ENCODE measurements around the gene CMTM8.

The CMTM8 gene

DNA sequence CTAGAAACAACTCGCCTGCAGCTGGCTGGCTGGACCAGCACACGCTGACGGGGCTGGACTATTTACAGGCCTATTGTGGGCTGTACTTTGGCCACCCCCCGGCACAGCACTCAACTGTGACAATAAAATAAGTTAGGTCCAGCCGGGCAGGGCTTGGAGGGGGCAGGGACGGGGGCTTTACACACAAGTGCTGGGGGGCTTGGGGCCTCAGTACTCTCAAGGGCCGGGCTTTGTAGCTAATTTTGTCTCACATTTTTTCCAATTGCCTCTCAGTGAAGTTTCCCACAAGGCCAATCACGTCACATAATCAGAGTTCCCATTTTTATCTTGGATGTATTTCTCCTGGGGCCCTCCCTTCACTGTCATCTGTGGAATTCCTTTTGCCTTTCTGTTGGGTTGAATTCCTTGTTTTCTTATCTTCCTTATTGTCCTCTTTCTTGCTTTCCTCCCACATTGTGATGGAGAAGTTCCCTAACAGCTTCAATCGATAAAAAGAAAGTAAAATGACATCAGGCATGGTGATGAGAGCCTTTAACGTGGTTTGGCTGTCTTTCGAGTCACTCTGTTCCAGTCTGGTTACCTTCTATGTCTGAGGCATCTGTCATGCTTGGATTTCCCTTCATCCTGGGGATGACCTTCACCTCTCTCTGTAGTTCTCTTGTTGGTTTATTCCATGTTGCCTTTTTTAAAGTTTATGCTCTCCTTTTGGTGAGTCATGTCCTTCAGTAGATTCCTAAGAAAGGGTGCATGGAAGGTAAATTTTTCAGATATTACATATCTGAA is 109.1 kb downstream of the CMTM8 start:
- no peak for DNase-seq

DNA sequence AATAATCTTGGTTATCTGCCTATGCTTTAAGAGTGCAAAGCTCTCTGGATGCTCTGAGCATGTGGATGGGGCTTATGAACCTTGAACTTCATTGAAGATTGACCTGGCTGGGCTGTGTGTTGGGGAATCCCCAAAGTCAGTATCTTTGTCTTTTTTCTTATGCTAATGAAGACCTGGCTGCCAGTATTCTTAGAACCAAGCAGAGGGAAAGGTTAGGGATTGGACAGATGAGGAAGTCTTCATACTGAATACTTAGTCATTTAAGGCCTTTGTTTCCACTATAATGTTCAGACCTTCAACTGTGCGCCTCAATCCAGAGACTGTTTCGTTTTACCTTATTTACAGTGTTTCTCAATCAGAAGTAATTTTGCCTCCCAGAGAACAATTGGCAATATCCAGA is 110.7 kb downstream of the CMTM8 start:
- no peak for DNase-seq

DNA sequence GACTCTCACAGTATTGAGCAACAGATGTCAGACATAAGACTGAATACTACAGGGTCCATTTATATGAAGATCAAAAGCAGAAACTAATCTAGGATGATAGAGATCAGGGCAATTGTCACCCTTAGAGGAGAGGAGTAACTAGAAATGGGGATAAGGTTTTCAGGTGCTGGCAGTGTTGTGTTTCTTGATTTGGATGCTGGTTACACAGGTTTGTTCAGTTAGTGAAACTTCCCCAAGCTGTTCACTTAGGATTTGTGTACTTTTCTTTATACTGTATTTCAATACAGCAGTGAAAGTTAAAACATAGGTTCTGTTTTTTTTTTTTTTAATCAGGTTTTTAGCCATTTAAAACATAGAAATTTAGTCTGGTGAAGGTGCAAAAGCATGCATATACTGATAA is 114.1 kb downstream of the CMTM8 start:
- DNase-seq: no peak

DNA sequence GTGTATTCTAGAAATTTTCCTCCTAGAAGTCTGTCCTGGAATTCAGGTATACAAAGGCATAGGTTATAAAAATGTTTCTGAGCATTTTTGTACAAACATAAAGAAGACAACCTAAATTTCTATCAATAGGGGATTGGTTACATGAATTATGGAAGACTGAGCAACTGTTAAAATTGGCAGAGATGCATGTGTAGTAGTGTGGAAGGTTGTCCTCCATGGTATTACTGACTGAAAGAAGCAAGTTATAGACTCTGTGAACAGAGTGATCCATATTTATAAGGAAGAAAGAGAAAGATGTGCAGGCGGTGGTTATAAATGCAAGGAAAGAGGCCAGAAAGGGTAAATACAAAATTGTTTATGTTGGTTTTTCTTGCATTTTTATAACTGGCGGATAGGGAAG is 114.9 kb downstream of the CMTM8 start:
- DNase-seq: no peak

DNA sequence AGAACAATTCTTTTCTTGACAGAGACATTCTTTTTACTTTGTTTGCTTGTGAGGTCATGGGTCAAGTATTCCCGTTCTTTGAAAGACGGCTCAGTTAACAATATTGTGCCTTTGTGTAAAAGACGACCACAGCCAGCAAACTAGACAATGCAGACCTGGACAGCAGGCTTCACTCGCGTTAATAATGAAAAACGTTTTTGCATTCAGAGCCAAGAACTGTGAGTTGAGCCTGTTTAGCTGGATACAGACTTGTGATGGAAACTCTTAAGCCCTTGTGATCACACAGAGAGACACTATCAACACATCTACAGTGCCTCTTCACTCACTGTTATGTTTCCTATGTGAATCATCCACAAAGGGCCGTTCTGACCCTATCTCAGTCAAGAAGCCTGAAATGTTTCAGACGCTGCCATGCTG is 115.9 kb downstream of the CMTM8 start:
- DNase-seq: no peak

DNA sequence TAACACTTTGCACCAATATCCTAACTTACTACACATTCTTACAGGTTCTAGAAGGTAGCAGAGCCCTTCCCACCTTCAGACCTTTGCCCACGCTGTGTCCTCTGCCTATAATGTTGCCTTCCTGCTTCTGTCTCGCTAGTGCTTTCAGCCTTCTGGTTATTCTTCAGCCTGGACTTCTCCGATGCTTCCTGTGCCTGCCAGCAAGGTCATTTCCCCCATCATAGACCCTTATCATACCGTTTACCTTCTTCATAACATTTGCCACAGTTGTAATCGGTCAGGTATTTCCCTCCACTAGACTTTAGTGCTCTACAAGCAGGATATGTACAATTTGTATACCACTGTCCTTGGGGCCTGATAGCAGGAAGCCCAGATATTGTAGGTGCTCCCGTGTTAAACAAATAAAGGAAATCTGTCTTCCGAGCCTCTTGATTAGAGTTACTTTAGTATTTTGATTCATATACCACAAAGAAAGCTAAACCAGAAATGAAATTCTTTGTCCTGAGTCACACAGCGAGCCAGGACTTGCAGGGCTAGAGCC is 117.3 kb downstream of the CMTM8 start:
- DNase-seq: no peak

DNA sequence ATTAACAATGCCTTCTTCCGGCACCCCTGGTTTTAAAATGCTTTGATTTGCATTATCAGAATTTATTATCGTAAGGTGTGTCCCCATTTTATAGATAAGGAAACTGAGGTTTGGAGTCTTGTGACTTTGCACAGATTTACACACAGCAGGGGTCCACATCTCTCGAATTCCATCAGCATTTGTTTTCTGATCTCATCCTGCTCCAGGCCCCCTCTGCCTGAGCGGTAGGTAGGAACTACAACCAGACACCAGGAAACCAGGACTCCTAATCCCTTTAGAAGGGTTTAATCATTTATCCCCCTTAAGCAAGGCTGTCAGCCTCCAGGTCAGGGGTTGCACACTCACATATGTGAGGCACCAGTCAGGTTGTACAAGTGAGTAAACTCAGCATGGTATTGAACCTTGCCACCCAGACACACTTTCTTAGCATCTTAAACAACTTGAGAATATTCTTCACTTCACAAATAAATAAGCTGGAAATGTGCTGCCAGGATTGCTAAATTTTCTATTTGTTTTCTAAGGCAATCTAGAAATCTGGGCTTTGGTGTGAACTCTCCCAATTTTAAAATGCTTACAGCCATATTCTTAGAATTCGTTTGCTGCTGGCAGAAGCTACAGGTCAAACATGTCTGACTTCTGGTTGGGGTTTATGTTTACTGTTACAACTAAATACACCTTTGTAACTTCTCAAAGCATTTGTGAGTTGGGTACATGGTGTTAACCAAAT is 121.4 kb downstream of the CMTM8 start:
- no peak for DNase-seq

DNA sequence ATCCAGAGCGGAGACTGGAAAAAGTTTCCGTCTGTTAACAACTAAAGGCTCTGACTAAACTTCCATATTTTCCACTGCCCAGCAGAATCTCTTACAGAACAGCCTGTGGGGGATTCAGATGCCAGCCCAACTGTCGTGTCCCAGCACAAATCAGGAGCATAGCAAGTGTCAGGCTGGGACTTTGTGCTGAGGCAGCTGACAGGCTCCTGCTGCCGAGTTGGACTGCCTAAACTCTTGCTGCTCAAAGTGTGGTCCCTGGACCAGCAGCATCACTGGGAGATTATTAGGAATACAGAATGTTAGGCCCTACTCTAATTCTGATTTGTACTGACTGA is 122.0 kb downstream of the CMTM8 start:
- DNase-seq: no peak

DNA sequence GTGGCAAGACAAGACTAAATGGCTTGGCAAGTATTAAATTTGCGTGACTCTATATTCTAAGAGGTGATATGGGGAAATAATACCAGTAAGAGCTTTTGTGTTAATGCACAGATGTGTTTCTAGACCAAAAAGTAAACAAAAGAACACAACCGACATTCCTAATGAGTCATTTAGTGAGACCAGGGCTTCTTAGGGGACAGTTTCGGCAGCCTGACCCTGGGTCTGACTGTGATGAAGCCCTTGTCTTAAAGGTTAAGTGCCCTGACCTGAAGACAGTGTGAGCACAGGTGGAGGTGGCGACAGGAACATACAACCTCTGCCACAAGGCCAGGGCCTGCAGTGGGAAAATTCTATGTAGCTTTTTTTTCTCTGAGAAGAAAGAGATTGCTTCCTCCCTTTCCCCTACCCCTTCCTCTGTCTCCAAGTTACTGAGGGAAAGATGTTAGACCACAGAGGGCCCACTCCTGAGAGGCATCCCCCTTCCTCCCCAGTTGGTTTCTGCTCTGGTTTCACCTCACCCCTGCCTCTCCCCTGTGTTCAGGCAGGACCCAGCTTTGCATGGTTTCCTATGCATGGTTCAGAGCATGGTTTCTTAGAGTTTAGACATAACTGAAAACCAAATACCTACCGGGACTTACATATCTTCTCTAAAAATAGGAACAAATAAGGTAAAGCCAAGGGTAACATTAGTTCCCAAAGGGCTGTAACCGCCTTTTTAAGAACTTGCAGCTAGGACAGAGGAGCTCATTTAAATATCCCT is 128.3 kb downstream of the CMTM8 start:
- no peak for DNase-seq

DNA sequence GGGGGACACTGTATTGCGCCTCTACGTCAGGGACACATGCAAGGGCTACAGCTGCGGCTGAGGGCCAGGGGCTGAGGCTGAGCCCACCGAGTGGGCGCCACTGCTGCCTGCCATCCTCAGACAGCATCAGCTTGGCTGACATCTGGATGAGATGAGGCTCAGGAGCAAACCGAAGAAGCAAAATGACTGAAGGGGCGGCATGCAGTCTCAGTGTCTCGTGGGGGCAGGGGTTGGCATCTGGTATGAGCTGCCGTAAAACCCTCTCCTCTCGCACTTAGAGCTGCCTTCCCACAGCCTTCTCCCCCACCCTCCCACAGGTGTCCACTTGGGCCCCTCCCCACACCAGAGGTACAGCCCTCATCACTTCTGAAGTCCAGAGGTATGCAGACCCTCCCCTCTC is 129.0 kb downstream of the CMTM8 start:
- DNase-seq: no peak

DNA sequence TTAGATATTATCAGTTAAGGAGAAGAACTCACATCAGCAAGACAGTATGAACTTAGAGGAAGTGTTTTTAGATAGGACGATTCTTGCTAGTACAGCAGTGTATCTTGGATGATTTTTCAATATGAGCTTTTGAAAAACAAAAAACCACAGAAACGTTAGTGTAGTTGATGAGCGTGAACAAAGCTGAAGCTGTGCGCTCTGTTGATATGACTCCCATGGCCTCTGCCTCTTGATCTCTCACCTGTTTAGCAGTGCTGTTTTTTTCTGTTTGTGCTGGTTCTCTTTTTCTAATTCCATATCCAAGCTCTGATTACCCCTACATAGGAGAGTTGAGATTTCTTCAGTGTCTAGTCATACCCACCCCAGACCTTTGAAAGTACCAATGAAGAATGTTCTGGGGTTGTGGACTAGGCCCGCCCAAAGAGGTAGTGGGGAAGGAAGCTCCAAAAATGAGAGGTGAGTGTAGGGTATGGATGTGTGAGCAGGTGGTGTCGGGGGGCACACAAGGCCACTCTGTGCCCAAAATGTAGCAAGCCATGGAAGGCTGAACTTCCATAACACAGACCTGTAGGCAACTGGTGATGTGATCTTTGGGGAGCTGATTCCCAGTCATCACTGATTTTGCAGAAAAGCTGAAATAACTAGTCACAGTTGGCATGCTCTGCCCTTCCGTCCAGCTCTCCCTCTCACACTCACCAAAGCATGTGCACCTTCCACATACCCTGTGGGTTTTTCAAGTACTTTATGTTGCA is 133.2 kb downstream of the CMTM8 start:
- peak; percentile 55 for DNase-seq

DNA sequence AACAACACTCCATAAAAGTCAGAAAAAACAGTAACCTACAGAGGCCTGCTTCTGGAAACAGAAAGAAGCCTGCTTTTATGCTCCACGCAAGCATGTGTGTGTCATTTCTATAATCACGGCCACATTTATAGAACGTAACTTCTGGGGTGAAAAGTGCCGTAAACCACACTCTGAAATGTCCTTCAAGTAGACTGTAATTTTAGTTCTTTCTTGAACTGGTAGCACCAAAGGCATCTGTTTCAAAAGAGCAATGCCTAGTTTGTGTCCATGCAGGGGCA is 133.7 kb downstream of the CMTM8 start:
- peak; percentile 23 for DNase-seq

DNA sequence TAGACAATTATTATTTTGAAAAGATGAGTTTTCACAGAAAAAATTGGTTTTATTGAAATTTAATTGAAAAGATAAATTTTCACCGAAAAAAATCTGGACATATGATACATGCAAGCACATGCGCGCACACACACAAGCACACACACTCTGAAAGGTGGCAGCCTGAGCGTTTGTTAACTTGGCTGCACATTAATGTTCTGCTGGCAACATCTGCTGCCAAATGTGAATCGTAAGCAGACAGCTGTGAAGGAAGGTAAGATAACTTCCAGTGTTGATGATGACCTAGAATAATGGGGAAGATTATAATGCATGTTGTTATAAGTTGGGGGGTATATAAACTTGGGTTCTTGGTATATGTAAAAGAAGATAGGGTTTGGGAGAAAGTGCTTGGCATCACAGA is 134.8 kb downstream of the CMTM8 start:
- no peak for DNase-seq

DNA sequence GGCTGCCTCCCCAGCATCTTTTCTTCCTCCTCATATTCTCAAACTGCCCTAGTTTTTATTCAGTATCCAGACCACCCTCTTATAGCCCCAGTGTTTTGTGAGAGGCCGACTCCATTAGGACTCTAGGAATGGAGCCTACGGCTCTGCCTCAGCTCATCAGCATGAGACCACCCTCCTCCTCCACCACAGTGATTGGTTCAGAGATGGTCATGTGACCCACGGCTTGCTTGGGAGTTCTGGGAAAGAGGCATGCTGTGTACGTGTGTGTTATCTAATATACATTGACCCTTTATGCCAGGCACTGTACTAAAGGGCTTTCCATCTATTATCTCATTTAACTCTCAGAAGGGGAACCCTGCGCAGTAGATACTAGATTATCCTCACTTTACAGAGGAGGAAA is 135.4 kb downstream of the CMTM8 start:
- no peak for DNase-seq

DNA sequence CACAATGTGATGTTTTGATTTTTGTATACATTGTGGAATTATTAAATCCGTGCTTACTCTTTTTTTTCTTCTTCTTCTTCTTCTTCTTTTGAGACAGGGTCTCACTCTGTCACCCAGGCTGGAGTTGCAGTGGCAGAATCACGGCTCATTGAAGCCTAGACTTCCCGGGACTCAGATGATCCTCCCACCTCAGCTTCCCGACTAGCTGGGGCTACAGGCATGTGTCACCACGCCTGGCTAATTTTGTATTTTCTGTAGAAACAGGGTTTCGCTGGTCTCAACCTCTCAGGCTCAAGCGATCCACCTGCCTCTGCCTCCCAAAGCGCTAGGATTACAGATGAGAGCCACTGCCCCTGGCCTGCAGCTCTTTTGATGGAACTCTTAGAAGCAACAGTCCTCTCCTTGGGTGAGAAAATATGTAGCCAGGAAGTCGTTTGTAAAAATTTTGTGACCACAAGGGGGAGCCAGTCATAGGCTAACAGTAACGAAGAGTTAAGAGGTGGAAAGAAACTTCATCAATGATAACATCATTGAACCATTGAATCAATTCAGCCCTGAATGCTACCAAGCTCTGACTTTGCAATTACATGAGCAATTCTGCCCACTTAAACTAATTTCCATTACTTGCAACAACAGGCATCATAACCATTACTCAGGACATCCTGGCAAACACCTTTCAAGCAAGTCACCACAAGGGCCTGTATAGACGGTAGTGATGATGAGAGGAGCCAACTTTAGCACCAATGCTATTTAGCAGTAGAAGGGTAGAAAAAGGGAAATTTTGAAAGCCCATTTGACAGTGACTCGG is 136.5 kb downstream of the CMTM8 start:
- peak; percentile 81 for DNase-seq

DNA sequence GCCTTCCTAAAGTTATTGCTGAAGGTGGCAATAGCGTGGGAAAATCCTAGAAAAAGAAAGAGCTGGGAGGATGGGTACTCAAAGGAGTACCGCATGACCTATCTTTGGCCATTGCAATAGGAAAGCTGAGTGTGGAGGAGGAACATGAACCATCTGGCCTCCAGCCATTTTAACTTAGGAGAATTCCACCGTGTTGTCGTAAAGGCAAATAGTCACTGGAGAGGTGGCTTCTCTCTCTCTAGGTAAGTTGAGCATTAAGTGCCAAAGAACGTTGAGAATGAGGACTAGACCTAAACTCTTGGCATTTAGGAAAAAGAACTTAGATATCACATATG is 137.1 kb downstream of the CMTM8 start:
- no peak for DNase-seq

DNA sequence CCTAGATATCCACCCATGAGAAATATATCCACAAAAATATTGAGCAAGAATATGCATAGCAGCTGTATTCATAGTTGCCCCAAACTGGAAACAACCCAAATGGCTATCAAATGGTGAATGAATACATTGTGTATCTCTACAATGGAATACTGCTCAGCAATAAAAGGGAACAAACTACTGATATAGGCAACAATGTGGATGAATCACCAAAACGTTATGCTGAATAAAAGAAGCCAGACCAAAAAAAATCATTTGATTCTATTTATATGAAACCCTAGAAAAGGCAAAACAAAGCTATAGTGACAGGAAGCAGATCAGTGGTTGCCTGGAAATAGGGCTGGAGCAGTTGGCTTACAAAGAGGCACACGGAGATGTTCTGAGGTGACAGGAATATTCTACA is 137.6 kb downstream of the CMTM8 start:
- no peak for DNase-seq

DNA sequence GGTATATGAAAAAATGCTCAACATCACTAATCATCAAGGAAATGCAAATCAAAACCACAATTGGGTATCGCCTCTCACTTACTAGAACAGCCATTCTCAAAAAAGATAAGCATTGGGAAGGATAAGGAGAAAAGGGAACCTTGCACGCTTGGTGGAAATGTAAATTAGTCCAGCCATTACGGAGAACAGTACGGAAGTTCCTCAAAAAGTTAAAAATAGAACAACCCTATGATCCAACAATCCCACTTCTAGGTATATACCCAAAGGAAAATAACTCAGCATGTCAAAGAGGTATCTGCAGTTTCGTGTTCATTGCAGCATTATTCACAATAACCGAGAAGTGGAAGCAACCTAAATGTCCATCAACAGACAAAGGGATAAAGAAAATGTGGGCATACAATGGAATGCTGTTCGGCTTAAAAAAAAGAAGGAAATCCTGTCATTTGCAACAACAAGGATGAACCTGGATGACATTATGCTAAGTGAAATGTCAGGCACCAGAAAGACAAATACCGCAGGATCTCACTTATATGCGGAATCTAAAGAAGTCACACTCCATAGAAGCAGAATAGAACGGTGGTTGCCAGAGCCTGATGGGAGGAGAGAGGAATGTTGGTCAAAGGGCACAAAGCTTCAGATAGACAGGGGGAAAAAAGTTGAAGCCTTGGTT is 141.5 kb downstream of the CMTM8 start:
- DNase-seq: no peak

DNA sequence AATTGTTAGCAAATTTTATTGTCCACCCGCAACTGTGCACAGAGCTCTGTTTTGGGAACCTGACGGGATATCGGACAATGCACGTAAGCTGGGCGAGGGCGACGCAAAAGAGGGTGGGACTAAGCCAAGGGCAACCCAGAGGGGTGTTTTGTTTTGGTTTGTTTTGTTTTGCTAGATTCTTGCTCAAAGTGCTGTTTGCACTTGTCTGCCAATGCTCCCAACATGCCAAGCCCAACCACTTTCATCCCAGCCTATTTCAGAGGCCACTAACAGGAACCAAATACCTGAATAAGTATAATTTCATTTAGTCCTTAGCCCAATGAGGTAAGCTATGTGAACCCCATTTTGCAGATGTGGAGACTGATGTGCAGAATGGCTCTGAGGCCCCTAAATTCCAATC is 143.4 kb downstream of the CMTM8 start:
- no peak for DNase-seq

DNA sequence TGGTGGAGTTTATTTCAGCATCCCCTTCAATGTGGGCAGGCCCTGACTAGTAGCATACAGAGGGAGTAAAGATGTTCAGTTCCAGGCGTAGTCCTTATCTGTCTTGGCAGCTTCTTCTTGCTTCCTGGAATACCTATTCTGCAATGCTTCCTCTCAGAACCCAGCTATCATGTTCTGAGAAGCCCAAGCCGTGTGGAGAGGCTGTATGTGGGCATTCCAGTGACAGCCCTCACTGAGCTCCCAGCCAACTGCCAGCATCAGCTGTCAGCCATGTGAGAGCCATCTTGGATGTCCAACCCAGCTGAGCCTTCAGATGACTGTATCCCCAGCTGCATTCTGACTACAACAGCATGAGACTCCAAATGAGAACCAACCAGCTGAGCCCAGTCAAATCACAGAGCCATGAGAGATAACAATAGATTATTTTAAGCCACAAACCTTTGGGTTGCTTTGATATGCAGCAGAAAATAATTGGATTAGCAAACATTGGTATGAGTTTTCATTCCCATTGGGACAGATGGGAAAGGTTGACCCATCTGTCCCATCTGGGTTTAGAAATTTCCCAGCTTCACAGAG is 144.7 kb downstream of the CMTM8 start:
- DNase-seq: no peak

DNA sequence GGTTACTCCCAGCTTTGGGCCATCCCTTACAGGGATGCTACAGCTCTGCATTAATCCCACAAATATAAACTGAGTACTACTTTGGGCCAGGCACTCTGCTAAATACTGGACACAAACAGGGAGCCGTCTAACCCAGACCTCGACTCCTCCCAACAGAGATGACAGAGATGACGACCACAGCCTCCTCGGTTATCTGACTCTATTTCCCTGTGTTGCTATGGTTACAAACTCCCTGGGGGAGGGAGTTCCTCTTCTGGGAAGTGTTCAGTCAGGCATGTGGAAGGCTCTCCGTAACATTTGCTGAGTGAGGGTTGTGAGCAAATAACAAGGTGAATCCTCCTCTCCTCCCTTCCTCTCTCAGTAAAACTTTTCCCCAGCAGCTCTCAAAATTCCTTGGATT is 146.5 kb downstream of the CMTM8 start:
- no peak for DNase-seq

DNA sequence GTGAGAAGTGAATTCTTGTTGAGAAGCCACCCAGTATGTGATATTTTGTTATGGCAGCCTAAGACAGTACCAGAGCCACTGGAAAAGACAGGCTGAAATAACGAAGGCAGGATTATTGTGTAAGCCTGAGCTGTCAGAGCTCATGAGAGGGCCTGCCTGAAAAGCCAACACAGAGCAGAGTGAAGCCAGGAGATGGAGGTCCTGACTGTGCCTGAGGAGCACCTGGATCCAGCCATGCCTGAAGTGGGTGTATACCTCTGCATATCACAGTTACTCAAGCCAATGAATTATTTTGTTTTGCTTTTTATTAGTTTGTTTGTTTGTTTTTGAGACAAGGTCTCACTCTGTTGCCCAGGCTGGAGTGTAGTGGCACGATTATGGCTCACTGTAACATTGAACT is 149.0 kb downstream of the CMTM8 start:
- no peak for DNase-seq
